T47D (cell line): Measurements from ENCODE around the gene KATNAL1.
A peak's percentile ranks its signal among the peaks of the same experiment; 100 is the strongest.

Source experiments
- DNase-seq, 2 experiments: peaks; one replicate each; pipeline versions ENCODE4 v3.0.0 to v3.0.0-alpha.2; 2011 to 2012; ENCODE audit warnings: low read depth in 1 of 2, low spot score in 1 of 2
- JUND ChIP-seq: IDR thresholded peaks from 2 replicates; pipeline ENCODE4 v1.6.1; 2012; ENCODE audit warnings: low read depth
- in situ Hi-C: cut with HindIII; loops from 2 replicates; pipeline ENCODE4 v1.10.0; 2016; ENCODE audit warnings: low sequenced_read_pairs, low pct_unique_long_range_greater_than_20kb

KATNAL1 gene

GRCh38 chr13:30340331-30341250, 33.2 kb upstream of the KATNAL1 start:
- DNase-seq = no peak
- in situ Hi-C loops = no loop called here
- TF ChIP-seq JUND = no peak

DNA sequence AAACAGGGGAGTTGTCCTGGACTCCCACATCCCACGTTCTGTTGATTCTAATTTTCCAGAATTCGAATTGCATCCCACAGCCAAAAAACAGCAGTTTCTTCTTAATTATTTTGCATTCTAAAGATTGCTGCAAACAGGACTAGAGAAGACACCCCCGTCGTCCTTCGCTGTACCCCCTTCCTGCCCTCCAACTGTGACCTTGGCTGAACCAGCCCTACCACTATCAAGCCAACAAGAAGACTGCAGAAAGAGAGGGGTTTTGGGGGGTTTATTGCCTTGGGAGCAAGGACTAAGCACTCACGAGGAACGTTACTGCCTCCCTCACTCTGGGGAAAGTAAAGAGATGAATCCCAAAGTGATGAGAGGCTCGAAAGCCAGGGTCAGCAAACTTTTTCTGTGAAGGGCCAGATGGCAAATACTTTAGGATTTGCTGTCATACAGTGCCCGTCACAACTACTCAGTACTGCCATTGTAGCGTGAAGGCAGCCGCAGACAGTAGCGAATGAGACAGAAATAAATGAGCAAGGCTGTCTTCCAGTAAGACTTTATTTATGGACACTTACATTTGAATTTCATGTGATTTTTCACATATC, 32.5 kb upstream of the KATNAL1 start:
- no peak for TF ChIP-seq JUND
- in situ Hi-C loops = no loop called here

GRCh38 chr13:30338952-30339351, 31.6 kb upstream of the KATNAL1 start:
- DNase-seq = no peak
- in situ Hi-C loops = no loop called here
- no peak for TF ChIP-seq JUND

More for the DNA sequence above, 32.5 kb upstream of the KATNAL1 start:
- DNase-seq = no peak

- no peak for DNase-seq
- in situ Hi-C loops = no loop called here
These were observed 31.0 kb upstream of the KATNAL1 start for GRCh38 chr13:30338331-30338851.

DNA sequence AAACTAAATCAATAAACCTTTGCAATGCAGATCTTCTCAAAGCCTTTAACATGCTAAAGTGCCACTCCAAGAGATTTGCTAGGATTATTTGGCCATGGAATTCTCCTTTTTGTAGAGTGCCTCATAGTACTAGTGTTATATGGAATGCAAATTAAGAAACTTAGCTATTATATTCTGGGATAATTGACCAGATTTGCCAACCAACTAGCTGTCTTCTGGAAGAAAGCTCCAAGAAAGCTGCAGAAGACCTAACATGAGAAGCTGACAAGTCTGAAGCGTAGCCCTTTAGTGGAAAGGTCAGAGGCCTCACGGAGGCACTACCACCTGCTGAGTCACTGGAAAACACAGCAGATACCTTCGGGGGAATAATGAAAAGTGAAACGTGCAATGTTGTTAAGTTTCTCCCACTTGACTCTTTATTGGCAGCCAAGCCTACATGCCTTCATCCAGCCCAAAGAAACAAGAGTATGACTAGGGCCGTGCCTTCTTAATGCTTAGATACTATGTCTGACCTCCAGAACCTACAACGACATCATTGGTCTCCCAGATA, 29.8 kb upstream of the KATNAL1 start:
- no peak for DNase-seq
- in situ Hi-C loops = no loop called here
- TF ChIP-seq JUND = no peak

More at GRCh38 chr13:30338331-30338851, 31.0 kb upstream of the KATNAL1 start:
- no peak for TF ChIP-seq JUND

GRCh38 chr13:30334663-30335386, 27.5 kb upstream of the KATNAL1 start:
- in situ Hi-C loops = no loop called here
- no peak for TF ChIP-seq JUND
- peak in 1 of 2 experiments; percentile 72 for DNase-seq

- DNase-seq = no peak
- in situ Hi-C loops = no loop called here
- no peak for TF ChIP-seq JUND
These were observed 26.3 kb upstream of the KATNAL1 start for GRCh38 chr13:30333616-30334015.

DNA sequence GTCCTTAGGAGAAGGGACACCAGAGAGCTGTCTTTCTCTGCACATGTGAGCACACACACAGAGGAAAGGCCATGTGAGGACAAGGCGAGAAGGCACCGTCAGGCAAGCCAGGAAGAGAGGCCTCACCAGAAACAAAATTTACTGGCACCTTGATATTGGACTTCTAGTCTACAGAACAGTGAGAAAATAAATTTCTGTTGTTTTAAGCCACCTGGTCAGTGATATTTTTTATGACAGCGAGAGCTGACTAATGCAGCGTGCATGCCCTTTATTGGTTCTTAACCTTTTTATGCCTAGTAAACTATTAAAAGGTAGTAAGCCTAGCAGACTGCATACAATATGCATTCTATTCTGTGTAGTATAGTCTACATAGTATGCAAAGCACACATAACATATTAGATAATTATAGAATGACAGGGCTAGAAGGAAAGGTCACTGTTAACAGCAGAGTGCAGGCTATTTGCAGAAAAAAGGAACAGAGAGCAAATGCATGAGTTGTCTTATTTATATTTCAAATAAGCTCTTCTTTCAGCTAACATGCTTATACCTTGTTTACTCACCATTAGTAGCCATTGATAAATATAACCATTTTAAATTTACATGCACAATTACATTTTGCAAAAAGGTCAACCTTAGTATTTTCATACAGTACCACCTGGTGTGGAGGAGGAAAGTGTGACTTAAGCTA, 25.2 kb upstream of the KATNAL1 start:
- in situ Hi-C loops = no loop called here
- no peak for DNase-seq
- TF ChIP-seq JUND = no peak

- in situ Hi-C loops = no loop called here
- DNase-seq = no peak
- TF ChIP-seq JUND = no peak
These were observed 24.0 kb upstream of the KATNAL1 start for GRCh38 chr13:30331331-30331771.

GRCh38 chr13:30329009-30329585, 21.7 kb upstream of the KATNAL1 start:
- TF ChIP-seq JUND = no peak
- in situ Hi-C loops = no loop called here
- no peak for DNase-seq

- in situ Hi-C loops = no loop called here
- no peak for TF ChIP-seq JUND
These were observed 18.3 kb upstream of the KATNAL1 start for GRCh38 chr13:30325668-30326067.

More at GRCh38 chr13:30325668-30326067, 18.3 kb upstream of the KATNAL1 start:
- no peak for DNase-seq
